Endothelial cell of umbilical vein (primary cell): Measurements from ENCODE around the gene OR13C2.

ENCODE experiments used
- JUN ChIP-seq: IDR thresholded peaks from 2 replicates; pipeline ENCODE4 v1.6.1; 2011; ENCODE audit warnings: borderline replicate concordance, low read depth; ENCODE audit not compliant: insufficient read length, insufficient read depth
- POLR2AphosphoS5 ChIP-seq: IDR thresholded peaks from 2 replicates; pipeline ENCODE4 v1.6.1; 2012; ENCODE audit warnings: low read depth, mild to moderate bottlenecking, control low read depth, low read length, moderate library complexity; ENCODE audit not compliant: insufficient read depth
- TF ChIP-seq, protein P1 (sequence below), 2 donors: IDR thresholded peaks; 1 replicate in 1 of 2; 2 replicates in 1 of 2; pipeline ENCODE4 v1.5.1; 2011; ENCODE audit warnings: low read length in 2 of 2, mild to moderate bottlenecking in 2 of 2, moderate library complexity in 2 of 2, control low read depth in 1 of 2, inconsistent platforms in 1 of 2, low read depth in 1 of 2; ENCODE audit not compliant: insufficient read depth in 1 of 2; ENCODE audit errors: extremely low read depth in 1 of 2
- TF ChIP-seq, protein P2 (sequence below): IDR thresholded peaks from 2 replicates; pipeline ENCODE4 v1.6.1; 2011; ENCODE audit not compliant: insufficient read depth, insufficient read length

DNA sequence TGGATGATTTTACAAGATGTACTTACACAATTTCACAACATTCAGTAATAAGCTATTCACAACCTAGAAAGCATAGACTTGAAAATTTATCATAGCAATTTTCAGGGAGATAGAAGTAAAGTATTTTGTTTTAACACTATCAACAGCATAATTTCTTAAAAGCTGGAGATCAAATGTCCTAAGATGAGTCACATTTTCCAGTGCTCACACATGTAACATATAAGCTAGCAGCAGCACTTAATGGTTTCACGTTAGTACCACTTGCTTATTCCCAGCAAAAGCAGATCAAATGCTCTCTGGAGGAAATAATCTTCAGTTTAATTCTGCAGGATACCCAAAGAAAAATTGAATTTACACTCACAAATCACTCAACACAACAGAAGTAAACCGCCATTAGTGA is 30.0 kb downstream of the OR13C2 start:
- TF ChIP-seq, protein P1, sequence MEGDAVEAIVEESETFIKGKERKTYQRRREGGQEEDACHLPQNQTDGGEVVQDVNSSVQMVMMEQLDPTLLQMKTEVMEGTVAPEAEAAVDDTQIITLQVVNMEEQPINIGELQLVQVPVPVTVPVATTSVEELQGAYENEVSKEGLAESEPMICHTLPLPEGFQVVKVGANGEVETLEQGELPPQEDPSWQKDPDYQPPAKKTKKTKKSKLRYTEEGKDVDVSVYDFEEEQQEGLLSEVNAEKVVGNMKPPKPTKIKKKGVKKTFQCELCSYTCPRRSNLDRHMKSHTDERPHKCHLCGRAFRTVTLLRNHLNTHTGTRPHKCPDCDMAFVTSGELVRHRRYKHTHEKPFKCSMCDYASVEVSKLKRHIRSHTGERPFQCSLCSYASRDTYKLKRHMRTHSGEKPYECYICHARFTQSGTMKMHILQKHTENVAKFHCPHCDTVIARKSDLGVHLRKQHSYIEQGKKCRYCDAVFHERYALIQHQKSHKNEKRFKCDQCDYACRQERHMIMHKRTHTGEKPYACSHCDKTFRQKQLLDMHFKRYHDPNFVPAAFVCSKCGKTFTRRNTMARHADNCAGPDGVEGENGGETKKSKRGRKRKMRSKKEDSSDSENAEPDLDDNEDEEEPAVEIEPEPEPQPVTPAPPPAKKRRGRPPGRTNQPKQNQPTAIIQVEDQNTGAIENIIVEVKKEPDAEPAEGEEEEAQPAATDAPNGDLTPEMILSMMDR (IDR thresholded peaks at IDR 0.05; ENCODE audit: extremely low read depth in 1 of 2, insufficient read depth in 1 of 2, low read depth in 1 of 2, low read length in 2 of 2), result no peak
- TF ChIP-seq JUN (no peak), POLR2AphosphoS5 (no peak)
- TF ChIP-seq, protein P2, sequence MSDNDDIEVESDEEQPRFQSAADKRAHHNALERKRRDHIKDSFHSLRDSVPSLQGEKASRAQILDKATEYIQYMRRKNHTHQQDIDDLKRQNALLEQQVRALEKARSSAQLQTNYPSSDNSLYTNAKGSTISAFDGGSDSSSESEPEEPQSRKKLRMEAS, result no peak
